ENCODE data around the gene PPFIA4. TPM values are rescaled to one million over a fixed set of nuclear protein-coding genes. Genes with fewer than 3 reads are reported as not detected.

The PPFIA4 gene
- total and polyA plus RNA-seq, 2 of the 4 experiments (the other 2 are of a cell fraction), result 5.4 to 13.7 TPM

- Histone ChIP-seq H2BK15ac (ENCODE audit: low read depth, low read length) (no peak overlapping the region), H3K4me2 (ENCODE audit: low read depth, low read length) (no peak overlapping the region), H2BK20ac (ENCODE audit: low read depth, low read length) (no peak overlapping the region), H2AFZ (replicated peaks; ENCODE audit: low read length, poor library complexity) (no peak overlapping the region), H3K9me1 (ENCODE audit: insufficient read depth, low read length) (no peaks in the 10 kb centered on the region), H4K8ac (ENCODE audit: low read depth in 2 of 2, low read length in 2 of 2) (no peak overlapping the region), H4K5ac (ENCODE audit: low read depth, low read length) (no peak overlapping the region), H3K27me3 (ENCODE audit: control insufficient read depth, insufficient read depth, low read length) (peaks cover 65% of the 10 kb centered on the region), H4K91ac (ENCODE audit: insufficient read depth, low read depth, low read length) (no peak overlapping the region), H3K56ac (ENCODE audit: extremely low read depth, insufficient read depth, low read length) (no peak overlapping the region), H3K4ac (ENCODE audit: low read depth, low read length) (no peak overlapping the region), H3K9ac (ENCODE audit: low read depth, low read length) (no peak overlapping the region), H3K36me3 (ENCODE audit: control insufficient read depth, insufficient read depth, low read length) (no peaks in the 10 kb centered on the region), H3K18ac (ENCODE audit: low read depth, low read length) (no peak overlapping the region), H2BK120ac (ENCODE audit: low read depth, low read length) (no peak overlapping the region), H3K4me1 (ENCODE audit: control insufficient read depth, insufficient read depth, low read length) (no peaks in the 10 kb centered on the region), H3K9me3 (ENCODE audit: control insufficient read depth, insufficient read depth, low read length) (peaks cover 4% of the 10 kb centered on the region), H3K4me3 (ENCODE audit: insufficient read depth, low read depth, low read length) (no peak overlapping the region), H3K14ac (replicated peaks; ENCODE audit: low read depth, low read length) (no peak overlapping the region), H3K27ac (ENCODE audit: insufficient read depth, low read length) (no peak overlapping the region), H2AK5ac (ENCODE audit: low read depth, low read length) (no peak overlapping the region), H2BK5ac (ENCODE audit: low read depth, low read length, poor library complexity, severe bottlenecking) (no peak overlapping the region), H4K20me1 (ENCODE audit: insufficient read depth, low read length) (no peaks in the 10 kb centered on the region), H2AK9ac (replicated peaks; ENCODE audit: low read depth, low read length, poor library complexity) (no peak overlapping the region), H3K23ac (ENCODE audit: low read depth, low read length) (no peak overlapping the region), H3K79me1 (ENCODE audit: low read depth in 1 of 2, low read length in 2 of 2) (no peaks in the 10 kb centered on the region)
- in situ Hi-C loops (cut with MboI; ENCODE audit: low sequenced_read_pairs), result no loop called here
- ATAC-seq (ENCODE audit: low read depth) (no peak), DNase-seq (no peak)
- POLR2A ChIA-PET (ENCODE audit: unreplicated experiment), result no interaction called here
- dilution Hi-C loops (cut with HindIII; ENCODE audit: low sequenced_read_pairs, unreplicated experiment), result no loop called here
- CTCF ChIA-PET, result no interaction called here
- intact Hi-C loops (cut with micrococcal nuclease), result no loop called here
- no CpG with 5 or more reads among the region's 2 CpGs for WGBS, 2 experiments (ENCODE audit: extremely low coverage in 2 of 2, insufficient read length in 1 of 2)
- no TSS peak for BruUV-seq (replicated peaks)
- TF ChIP-seq CTCF (conservative IDR thresholded peaks at IDR 0.05; ENCODE audit: low read depth, low read length), result no peak
- TF ChIP-seq CEBPB (IDR thresholded peaks at IDR 0.05; ENCODE audit: low read depth, low read length), result peak; percentile 42; the same call in 1 of the 2 replicates
Observed at GRCh38 chr1:203112475-203112874, 86.2 kb downstream of the PPFIA4 start.
